HAP-1 (cell line): Measurements from ENCODE around the gene RNF215.

Experiments used
- DNase-seq, 2 experiments: peaks; one replicate each; pipeline ENCODE4 v3.0.0-alpha.2; 2016 to 2020; ENCODE audit warnings: low spot score in 2 of 2
- H3K27me3 ChIP-seq: fragments of 250-450 bp; sonication (Bioruptor Pico); 2 replicates; pipeline ENCODE4 v1.5.1; 2020; ENCODE audit warnings: low read depth, mild to moderate bottlenecking, moderate library complexity
- H3K36me3 ChIP-seq: fragments of 250-450 bp; sonication (Bioruptor Pico); replicated peaks from 2 replicates; pipeline ENCODE4 v1.5.1; 2020; ENCODE audit warnings: mild to moderate bottlenecking
- H3K4me1 ChIP-seq: fragments of 250-450 bp; sonication (Bioruptor Pico); 2 replicates; pipeline ENCODE4 v1.5.1; 2020; ENCODE audit warnings: mild to moderate bottlenecking
- H3K4me3 ChIP-seq: fragments of 250-450 bp; sonication (Bioruptor Pico); 2 replicates; pipeline ENCODE4 v1.5.1; 2020; ENCODE audit warnings: mild to moderate bottlenecking, moderate library complexity
- H3K9me3 ChIP-seq: fragments of 250-450 bp; sonication (Bioruptor Pico); 2 replicates; pipeline ENCODE4 v1.5.1; 2020; ENCODE audit warnings: mild to moderate bottlenecking, moderate library complexity
- in situ Hi-C: fragments of 300-500 bp; cut with MboI; formaldehyde crosslinking; loops from 3 replicates; pipeline ENCODE4 v1.14.3; 2020; ENCODE audit warnings: low sequenced_read_pairs, inconsistent platforms, mixed read lengths

Gene RNF215

DNA sequence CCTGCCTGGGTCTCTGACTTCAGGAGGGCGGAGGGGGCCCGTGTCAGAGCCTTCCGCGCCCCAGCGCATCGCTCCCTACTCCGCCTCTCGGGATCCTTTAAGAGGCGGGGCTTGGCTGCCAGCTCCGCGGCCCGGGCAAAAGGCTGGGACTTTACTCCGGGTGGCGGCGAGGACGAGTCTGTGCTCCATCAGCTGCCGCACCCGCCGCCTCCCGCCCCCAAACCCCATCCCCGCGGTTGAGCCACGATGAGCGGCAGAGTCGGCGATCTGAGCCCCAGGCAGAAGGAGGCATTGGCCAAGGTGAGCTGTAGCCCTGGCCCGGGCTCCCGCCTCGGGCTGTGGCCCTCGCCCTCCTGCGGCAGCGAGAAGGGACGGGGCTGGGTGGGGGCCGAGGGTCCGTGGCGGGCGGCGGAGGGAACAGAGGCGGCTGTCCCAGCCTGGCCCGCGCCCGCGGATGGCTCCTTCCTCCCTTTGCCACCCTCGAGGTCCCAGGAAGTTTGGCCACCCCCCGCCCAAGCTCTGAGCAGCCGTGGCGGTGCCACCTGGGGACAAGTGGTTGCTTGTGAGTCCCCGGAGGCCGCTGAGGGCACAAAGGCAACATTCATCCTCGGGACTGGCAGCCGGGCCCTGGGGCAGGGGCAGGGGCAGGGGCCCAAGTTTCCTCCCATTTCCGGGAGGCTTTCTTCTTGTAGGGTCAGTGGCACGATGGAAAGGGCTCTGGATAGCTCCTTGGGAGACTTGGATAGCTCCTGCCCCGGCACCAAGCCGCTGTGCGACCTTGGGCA is 9.9 kb upstream of the RNF215 start, which contains the start of gene SEC14L2:
Gene SEC14L2 (plus strand): TSS at position 148 of the 785 bp plus-strand sequence. CDS start 99 bp downstream, at position 247.
- H3K4me3 ChIP-seq: peak within 1 kb of the TSS; percentile 53
- H3K27me3 ChIP-seq: no peaks in the 10 kb centered on the region
- H3K36me3 ChIP-seq: no peaks in the 10 kb centered on the region
- 0 out of 2 replicates have a peak, but pooled peaks cover 2% of the 10 kb centered on the region for H3K4me1 ChIP-seq
- in situ Hi-C loops: loop anchor here (25.0 kb wide), 1 partner anchor 285 kb away; no protein-coding TSS in a partner anchor
- H3K9me3 ChIP-seq: no peaks in the 10 kb centered on the region
- peak; percentile 63 to 85 for DNase-seq

GRCh38 chr22:30393885-30394284 is 6.7 kb upstream of the RNF215 start:
- Histone ChIP-seq H3K36me3 (no peaks in the 10 kb centered on the region), H3K4me1 (0 out of 2 replicates have a peak, but pooled peaks cover 2% of the 10 kb centered on the region), H3K27me3 (no peaks in the 10 kb centered on the region), H3K4me3 (no peak overlapping the region), H3K9me3 (peaks cover 6% of the 10 kb centered on the region; the same call in 1 of the 2 replicates)
- in situ Hi-C loops: loop anchor here (25.0 kb wide), 1 partner anchor 282 kb away; no protein-coding TSS in a partner anchor
- no peak for DNase-seq

GRCh38 chr22:30393322-30393680 is 6.1 kb upstream of the RNF215 start:
- DNase-seq: no peak
- Histone ChIP-seq H3K4me3 (no peak overlapping the region), H3K27me3 (no peaks in the 10 kb centered on the region), H3K9me3 (peaks cover 6% of the 10 kb centered on the region; the same call in 1 of the 2 replicates), H3K4me1 (0 out of 2 replicates have a peak, but pooled peaks cover 2% of the 10 kb centered on the region), H3K36me3 (no peaks in the 10 kb centered on the region)
- in situ Hi-C loops: loop anchor here (25.0 kb wide), 1 partner anchor 281 kb away; no protein-coding TSS in a partner anchor

DNA sequence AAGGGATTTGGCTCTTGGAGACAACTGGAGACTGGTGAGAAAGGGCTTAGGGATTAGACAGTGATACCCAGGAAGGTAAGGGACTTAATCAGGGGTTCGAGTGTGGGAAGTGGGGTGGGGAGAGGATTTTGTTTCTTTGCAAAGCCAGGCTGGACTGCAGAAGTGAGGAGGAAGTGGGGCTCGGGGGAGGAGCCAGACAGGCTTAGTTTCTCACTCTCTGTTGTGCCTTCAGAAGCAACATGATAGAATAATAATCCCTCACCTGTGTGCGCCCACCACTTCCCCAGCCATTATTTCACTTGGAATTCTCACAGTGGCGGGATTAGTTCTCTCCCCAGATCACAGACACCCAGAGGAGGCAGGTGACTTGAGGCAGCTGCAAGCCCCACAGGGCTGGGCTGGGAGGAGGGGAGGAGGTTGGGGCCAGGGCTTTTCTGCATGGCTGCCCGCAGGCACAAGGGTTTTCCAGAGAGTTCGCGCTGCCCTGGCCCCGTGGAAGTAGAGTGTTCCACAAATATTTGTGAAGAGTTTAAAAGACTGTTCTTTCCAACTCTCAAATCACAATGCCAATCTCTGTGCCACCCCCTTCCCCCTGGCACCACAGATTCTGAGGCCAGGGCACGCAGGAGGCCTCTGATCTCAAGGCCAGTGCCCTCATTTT is 5.6 kb upstream of the RNF215 start:
- no peak overlapping the region for H3K4me3 ChIP-seq
- in situ Hi-C loops: loop anchor here (25.0 kb wide), 1 partner anchor 280 kb away; no protein-coding TSS in a partner anchor
- H3K4me1 ChIP-seq: 0 out of 2 replicates have a peak, but pooled peaks cover 2% of the 10 kb centered on the region
- peaks cover 6% of the 10 kb centered on the region; the same call in 1 of the 2 replicates for H3K9me3 ChIP-seq
- H3K36me3 ChIP-seq: no peaks in the 10 kb centered on the region
- no peaks in the 10 kb centered on the region for H3K27me3 ChIP-seq
- DNase-seq: no peak

GRCh38 chr22:30390974-30391691 is 3.9 kb upstream of the RNF215 start:
- Histone ChIP-seq H3K4me3 (no peak overlapping the region), H3K9me3 (peaks cover 6% of the 10 kb centered on the region; the same call in 1 of the 2 replicates), H3K4me1 (peaks cover 3% of the 10 kb centered on the region; the same call in 1 of the 2 replicates), H3K36me3 (no peaks in the 10 kb centered on the region), H3K27me3 (no peaks in the 10 kb centered on the region)
- in situ Hi-C loops: loop anchor here (25.0 kb wide), 1 partner anchor 279 kb away; no protein-coding TSS in a partner anchor
- peak; percentile 35 to 76 for DNase-seq

- no peak for DNase-seq
- peaks cover 6% of the 10 kb centered on the region; the same call in 1 of the 2 replicates for H3K9me3 ChIP-seq
- H3K4me3 ChIP-seq: peak overlapping the region; percentile 55
- in situ Hi-C loops: loop anchor here (25.0 kb wide), 1 partner anchor 274 kb away; no protein-coding TSS in a partner anchor
- H3K4me1 ChIP-seq: peaks cover 3% of the 10 kb centered on the region; the same call in 1 of the 2 replicates
- no peaks in the 10 kb centered on the region for H3K27me3 ChIP-seq
- H3K36me3 ChIP-seq: peaks cover 11% of the 10 kb centered on the region; the same call in 1 of the 2 replicates
Measured at GRCh38 chr22:30386608-30386959, 627 bp downstream of the RNF215 start.

GRCh38 chr22:30385942-30386341 is 1.3 kb downstream of the RNF215 start:
- Histone ChIP-seq H3K4me1 (peaks cover 3% of the 10 kb centered on the region; the same call in 1 of the 2 replicates), H3K9me3 (peaks cover 3% of the 10 kb centered on the region; the same call in 1 of the 2 replicates), H3K4me3 (no peak overlapping the region), H3K36me3 (peaks cover 11% of the 10 kb centered on the region; the same call in 1 of the 2 replicates), H3K27me3 (no peaks in the 10 kb centered on the region)
- in situ Hi-C loops: loop anchor here (25.0 kb wide), 1 partner anchor 274 kb away; no protein-coding TSS in a partner anchor
- DNase-seq: no peak

- H3K4me1 ChIP-seq: peaks cover 3% of the 10 kb centered on the region; the same call in 1 of the 2 replicates
- no peaks in the 10 kb centered on the region for H3K9me3 ChIP-seq
- peaks cover 11% of the 10 kb centered on the region; the same call in 1 of the 2 replicates for H3K36me3 ChIP-seq
- no peak for DNase-seq
- in situ Hi-C loops: loop anchor here (25.0 kb wide), 1 partner anchor 271 kb away; no protein-coding TSS in a partner anchor
- H3K4me3 ChIP-seq: no peak overlapping the region
- H3K27me3 ChIP-seq: no peaks in the 10 kb centered on the region
Measured at GRCh38 chr22:30383061-30383460, 4.2 kb downstream of the RNF215 start.

DNA sequence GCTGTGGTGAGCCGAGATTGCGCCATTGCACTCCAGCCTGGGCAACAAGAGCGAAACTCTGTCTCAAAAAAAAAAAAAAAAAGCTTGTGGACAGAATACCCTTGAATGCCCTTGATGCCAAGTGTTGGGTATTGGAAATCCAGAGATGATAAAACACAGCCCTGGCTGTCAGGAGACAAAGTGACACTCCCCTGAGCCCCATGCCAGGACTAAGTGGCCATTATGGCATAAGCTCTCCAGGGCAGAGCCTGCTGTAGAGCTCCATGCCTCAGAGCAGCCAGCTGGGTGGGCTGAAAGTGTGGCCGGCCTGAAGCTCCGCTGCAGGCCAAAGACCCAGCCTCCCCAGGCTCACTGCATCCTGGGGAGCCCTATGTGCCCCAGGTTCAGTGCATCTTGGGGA is 4.9 kb downstream of the RNF215 start:
- no peak for DNase-seq
- no peak overlapping the region for H3K4me3 ChIP-seq
- no peaks in the 10 kb centered on the region for H3K9me3 ChIP-seq
- in situ Hi-C loops: loop anchor here (25.0 kb wide), 1 partner anchor 270 kb away; no protein-coding TSS in a partner anchor
- H3K36me3 ChIP-seq: peaks cover 17% of the 10 kb centered on the region
- H3K4me1 ChIP-seq: peaks cover 3% of the 10 kb centered on the region; the same call in 1 of the 2 replicates
- H3K27me3 ChIP-seq: no peaks in the 10 kb centered on the region

- H3K9me3 ChIP-seq: no peaks in the 10 kb centered on the region
- no peak overlapping the region for H3K4me3 ChIP-seq
- H3K36me3 ChIP-seq: peaks cover 21% of the 10 kb centered on the region
- no peak for DNase-seq
- peaks cover 1% of the 10 kb centered on the region; the same call in 1 of the 2 replicates for H3K4me1 ChIP-seq
- in situ Hi-C loops: loop anchor here (25.0 kb wide), 1 partner anchor 269 kb away; no protein-coding TSS in a partner anchor
- no peaks in the 10 kb centered on the region for H3K27me3 ChIP-seq
Measured at GRCh38 chr22:30381264-30381663, 5.9 kb downstream of the RNF215 start.

DNA sequence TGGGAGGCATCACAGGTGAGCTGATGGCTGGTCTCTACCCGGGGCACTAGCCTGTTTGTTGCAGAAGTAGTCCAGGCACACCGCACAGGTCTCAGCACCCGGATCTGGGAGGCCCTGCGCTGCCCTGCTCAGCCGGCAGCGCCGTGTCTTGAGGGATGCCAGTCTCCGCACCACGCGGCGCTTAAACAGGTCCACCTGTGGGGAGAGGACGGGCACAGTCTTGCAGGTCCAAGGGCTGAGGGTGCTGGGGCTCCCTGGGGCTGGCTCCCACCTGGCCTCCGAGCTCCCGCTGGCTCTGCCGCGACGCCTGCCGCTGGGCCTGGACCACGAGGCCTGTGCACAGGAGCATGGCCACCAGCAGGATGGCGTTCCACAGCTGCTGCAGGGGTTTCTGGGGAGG is 7.2 kb downstream of the RNF215 start:
- H3K36me3 ChIP-seq: peaks cover 21% of the 10 kb centered on the region
- H3K4me1 ChIP-seq: no peaks in the 10 kb centered on the region
- no peak overlapping the region for H3K4me3 ChIP-seq
- H3K9me3 ChIP-seq: no peaks in the 10 kb centered on the region
- no peak for DNase-seq
- no peaks in the 10 kb centered on the region for H3K27me3 ChIP-seq
- in situ Hi-C loops: loop anchor here (25.0 kb wide), 1 partner anchor 268 kb away; no protein-coding TSS in a partner anchor

- Histone ChIP-seq H3K4me3 (no peak overlapping the region), H3K9me3 (no peaks in the 10 kb centered on the region), H3K27me3 (no peaks in the 10 kb centered on the region), H3K4me1 (no peaks in the 10 kb centered on the region), H3K36me3 (peaks cover 10% of the 10 kb centered on the region)
- in situ Hi-C loops: loop anchor here (25.0 kb wide), 1 partner anchor 263 kb away; no protein-coding TSS in a partner anchor
- DNase-seq: no peak
Measured at GRCh38 chr22:30375312-30375849, 11.8 kb downstream of the RNF215 start.
